ENCODE data around the gene UBXN10.
A peak's percentile ranks its signal among the peaks of the same experiment; 100 is the strongest.

Gene UBXN10

DNA sequence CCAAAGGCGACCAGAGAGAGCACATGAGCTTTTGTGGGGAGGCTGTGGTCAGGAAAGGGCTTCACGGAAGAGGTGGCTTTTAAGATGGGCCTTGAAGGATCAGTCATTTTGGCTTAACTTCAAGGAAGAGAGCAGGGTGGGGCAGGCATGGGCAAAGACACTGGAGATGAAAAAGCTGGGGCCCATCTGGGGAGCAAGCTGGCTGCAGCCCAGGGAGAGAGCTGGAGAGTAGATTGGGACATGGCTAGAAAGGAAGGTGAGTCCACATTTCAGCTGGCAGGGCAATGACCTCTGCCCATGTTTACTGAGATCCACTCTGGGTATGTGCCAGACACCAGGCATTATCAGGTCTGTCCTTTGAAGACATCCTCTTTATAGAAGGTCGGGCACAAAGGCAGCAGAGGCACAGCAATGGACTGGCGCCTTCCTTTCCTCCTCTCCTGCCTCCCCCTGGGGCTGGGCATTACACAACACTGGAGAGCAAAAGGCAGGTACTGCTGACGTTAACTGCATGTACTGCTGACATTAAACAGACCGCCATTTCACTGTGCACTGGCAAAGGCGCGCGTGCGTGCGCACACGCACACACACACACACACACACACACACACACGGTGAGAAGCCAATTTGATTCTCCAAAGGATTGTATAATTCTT lies 2.2 kb upstream of the UBXN10 start:
- DNase-seq = peak; percentile 68 to 74
- TF ChIP-seq POLR2A (IDR thresholded peaks at IDR 0.05; ENCODE audit: low read length) = no peak
- TF ChIP-seq GATA1 (IDR thresholded peaks at IDR 0.05; ENCODE audit: low read depth, low read length) = no peak

- TF ChIP-seq GATA1 (IDR thresholded peaks at IDR 0.05; ENCODE audit: low read depth, low read length) (no peak), POLR2A (IDR thresholded peaks at IDR 0.05; ENCODE audit: low read length) (no peak)
- DNase-seq = peak; percentile 23 to 28
These were observed 1.4 kb upstream of the UBXN10 start for GRCh38 chr1:20184481-20184900.

DNA sequence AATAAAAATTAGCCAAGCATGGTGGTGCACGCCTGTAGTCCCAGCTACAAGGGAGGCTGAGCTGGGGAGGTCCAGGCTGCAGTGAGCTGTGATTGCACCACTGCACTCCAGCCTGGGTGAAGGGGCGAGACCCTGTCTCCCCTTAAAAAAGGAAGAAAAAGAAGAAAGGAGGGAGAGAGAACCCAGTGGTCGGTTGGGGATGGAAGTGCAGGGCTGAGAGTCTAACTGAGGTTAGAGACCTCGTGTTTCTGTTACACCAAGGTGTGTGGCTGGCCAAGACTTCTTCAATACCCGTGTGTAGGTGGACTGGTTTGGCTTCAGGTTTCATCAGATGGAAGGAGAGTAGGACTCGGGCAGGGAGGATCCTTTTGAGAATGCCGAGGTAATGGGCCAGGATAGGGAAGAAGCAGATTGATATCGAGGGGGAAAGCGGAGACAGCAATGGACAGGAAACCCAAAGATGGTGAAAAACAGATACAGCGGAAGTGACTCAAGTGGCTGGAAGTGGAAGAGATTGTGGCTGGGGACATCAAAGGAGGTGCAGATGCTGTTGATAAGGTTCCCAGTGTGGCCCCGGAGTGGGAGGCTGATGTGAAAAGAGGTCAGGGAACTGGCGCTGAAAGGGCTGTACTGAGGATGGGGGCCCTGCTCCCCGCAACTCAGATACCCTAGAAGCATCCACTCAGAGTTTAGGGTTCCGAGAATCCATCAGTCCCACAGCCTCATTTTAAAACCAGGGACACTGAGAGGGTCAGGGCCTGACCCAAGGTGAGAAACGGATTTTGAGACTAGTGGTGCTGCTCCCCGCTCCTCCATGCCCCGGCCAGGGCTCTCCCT lies 681 bp upstream of the UBXN10 start:
- TF ChIP-seq GATA1 (IDR thresholded peaks at IDR 0.05; ENCODE audit: low read depth, low read length) = no peak
- TF ChIP-seq POLR2A (IDR thresholded peaks at IDR 0.05; ENCODE audit: low read length) = no peak
- DNase-seq = peak; percentile 51 to 65

DNA sequence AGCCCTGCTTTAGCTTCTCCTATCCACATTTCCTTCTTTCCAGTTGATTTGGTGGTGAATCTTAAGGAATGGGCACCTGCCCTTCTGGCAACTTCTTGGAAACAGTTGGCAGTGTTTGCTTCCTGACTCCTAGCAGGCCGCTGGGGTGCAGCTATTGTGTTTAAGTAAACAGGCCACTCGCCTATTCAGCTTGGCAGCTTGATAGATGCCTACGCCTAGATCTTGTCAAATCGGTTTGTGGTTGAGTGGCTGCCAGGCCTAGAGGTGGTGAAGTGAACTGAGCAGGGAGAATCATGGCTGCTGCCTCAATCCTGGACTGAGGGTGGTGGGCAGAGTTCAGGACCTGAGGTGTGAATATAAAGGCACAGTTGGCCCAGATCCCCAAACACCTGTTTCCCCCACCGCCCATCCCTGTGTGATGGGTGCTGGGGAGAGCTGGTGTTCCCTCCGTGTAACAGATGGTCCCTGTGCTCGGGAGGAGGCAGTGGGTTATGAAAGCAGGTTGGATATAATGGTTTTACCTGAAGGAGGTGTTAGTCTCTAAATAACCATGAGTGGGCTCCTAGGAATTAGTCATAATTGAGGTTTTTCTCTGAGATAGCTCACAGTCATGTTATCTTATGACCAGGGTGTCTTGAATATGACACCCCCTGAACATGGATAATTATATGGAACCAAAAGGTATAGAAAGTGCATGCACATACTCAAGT lies 1.4 kb downstream of the UBXN10 start:
- DNase-seq = peak; percentile 69 to 88
- TF ChIP-seq POLR2A (IDR thresholded peaks at IDR 0.05; ENCODE audit: low read length) (peak; percentile 51), GATA1 (IDR thresholded peaks at IDR 0.05; ENCODE audit: low read depth, low read length) (no peak)

GRCh38 chr1:20187813-20188454 lies 2.0 kb downstream of the UBXN10 start:
- no peak for TF ChIP-seq GATA1 (IDR thresholded peaks at IDR 0.05; ENCODE audit: low read depth, low read length)
- TF ChIP-seq POLR2A (IDR thresholded peaks at IDR 0.05; ENCODE audit: low read length) = no peak
- DNase-seq = peak; percentile 71 to 87

DNA sequence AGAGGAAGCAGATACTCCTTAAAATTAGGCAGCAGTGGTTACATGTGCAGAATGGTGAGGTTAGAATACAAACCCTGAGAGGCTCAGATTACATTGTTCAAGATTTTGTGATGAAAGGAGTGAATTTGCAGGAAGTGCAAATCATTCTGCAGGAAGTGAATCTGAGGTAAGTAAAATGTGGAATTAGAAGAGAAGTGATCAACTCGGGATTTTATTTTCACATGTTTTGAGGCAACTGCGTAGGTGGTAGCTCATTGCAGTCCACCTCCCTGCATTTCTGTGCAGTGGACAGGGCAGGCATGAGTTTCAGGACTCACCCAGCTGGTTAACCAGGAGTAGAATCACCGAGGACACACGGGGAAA lies 2.5 kb downstream of the UBXN10 start:
- TF ChIP-seq GATA1 (IDR thresholded peaks at IDR 0.05; ENCODE audit: low read depth, low read length) = no peak
- TF ChIP-seq POLR2A (IDR thresholded peaks at IDR 0.05; ENCODE audit: low read length) = no peak
- peak in 1 of 2 experiments; percentile 30 for DNase-seq

DNA sequence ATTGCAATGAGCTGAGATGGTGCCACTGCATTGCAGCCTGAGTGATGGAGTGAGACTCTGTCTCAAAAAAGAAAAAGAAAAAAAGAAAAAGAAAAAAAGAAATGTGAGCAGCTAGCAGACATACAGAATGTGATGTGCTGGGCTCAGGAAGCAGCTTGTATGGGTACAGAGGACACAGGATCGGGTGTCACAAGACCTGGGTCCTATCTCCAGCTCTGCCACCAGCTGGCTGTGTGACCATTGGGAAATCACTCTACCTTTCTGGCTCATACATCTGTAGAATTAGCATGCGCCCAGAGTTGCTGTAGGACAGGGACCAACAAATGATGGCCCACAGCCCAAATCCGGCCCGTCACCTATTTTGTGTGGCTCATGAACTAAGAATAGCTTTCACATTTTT lies 3.8 kb downstream of the UBXN10 start:
- peak in 1 of 2 experiments; percentile 12 for DNase-seq
- no peak for TF ChIP-seq POLR2A (IDR thresholded peaks at IDR 0.05; ENCODE audit: low read length)
- TF ChIP-seq GATA1 (IDR thresholded peaks at IDR 0.05; ENCODE audit: low read depth, low read length) = no peak

DNA sequence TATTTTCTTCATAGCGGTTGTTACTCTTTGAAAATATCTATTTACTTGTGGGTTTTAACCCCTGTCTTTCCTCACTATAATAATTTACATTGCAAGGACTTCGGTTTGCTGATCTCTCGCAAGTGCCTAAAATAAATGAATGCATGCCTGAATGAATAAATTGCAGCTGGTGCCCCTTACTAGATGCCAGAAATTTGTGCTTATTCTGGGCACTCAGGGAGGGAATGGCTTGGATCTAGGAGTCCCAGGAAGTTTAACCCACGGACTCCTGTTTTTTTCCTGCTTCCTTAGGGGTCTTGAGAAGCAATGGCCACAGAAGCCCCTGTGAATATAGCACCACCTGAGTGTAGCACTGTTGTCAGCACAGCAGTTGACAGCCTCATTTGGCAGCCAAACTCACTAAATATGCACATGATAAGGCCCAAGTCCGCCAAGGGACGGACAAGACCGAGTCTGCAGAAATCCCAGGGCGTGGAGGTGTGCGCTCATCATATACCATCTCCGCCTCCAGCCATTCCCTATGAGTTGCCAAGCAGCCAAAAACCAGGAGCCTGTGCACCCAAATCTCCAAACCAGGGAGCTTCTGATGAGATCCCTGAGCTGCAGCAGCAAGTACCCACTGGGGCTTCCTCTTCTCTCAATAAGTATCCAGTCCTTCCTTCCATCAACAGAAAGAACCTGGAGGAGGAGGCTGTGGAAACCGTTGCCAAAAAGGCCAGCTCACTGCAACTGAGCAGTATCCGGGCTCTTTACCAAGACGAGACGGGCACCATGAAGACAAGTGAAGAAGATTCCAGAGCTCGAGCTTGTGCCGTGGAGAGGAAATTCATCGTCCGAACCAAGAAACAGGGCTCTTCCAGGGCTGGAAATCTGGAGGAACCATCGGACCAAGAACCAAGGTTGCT lies 4.6 kb downstream of the UBXN10 start:
- DNase-seq = no peak
- TF ChIP-seq POLR2A (IDR thresholded peaks at IDR 0.05; ENCODE audit: low read length) (no peak), GATA1 (IDR thresholded peaks at IDR 0.05; ENCODE audit: low read depth, low read length) (no peak)

GRCh38 chr1:20191266-20191825 lies 5.5 kb downstream of the UBXN10 start:
- no peak for DNase-seq

DNA sequence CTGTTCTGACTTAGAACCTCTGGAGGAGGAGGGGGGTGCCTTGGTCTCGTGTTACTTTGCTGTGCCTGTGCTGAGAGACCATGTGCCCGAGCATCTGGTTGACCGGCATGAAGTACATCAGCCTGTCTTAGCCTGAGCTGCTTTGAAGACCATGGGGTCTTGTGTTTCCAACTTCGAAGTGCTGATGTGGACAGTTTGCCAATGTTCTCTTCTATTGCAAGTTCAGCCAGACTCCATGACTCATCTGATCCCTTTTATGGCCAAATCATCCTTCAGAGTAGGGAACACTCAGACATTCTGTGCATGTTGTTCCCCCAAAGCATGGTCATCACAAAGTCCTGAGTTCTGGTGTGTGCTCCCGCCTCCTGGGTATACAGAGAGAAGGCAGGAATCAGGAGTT lies 6.5 kb downstream of the UBXN10 start:
- DNase-seq = peak in 1 of 2 experiments; percentile 6
- TF ChIP-seq POLR2A (IDR thresholded peaks at IDR 0.05; ENCODE audit: low read length) = no peak
- no peak for TF ChIP-seq GATA1 (IDR thresholded peaks at IDR 0.05; ENCODE audit: low read depth, low read length)

More at GRCh38 chr1:20191266-20191825, 5.5 kb downstream of the UBXN10 start:
- TF ChIP-seq GATA1 (IDR thresholded peaks at IDR 0.05; ENCODE audit: low read depth, low read length) (no peak), POLR2A (IDR thresholded peaks at IDR 0.05; ENCODE audit: low read length) (no peak)

DNA sequence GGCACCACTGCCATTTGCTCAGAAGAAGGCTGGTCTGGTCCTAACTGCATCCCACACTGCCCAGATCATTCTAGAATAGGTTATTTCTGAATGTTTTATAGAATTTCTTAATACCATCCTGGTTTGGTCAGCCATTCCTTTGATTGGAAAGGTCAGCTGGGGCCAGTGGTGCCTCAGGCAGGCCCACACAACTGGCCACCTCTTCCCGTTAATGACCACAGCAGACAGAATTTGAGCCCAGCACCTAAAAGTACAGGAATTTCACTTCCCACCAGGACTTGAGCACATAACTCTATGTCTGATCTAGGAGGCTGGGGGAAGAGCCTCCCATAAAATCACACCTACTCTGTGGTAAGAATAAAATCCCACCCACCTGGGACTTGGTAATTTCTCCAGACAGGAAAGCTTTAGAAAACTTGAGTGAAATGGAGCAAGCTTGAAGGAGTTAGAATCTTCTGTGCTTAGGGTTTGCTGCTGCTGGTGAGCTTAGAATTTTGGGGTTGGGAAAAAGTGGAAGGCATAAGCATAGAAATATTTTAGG lies 7.0 kb downstream of the UBXN10 start:
- no peak for DNase-seq
- no peak for TF ChIP-seq GATA1 (IDR thresholded peaks at IDR 0.05; ENCODE audit: low read depth, low read length)
- TF ChIP-seq POLR2A (IDR thresholded peaks at IDR 0.05; ENCODE audit: low read length) = no peak

- no peak for DNase-seq
- TF ChIP-seq POLR2A (IDR thresholded peaks at IDR 0.05; ENCODE audit: low read length) = no peak
- TF ChIP-seq GATA1 (IDR thresholded peaks at IDR 0.05; ENCODE audit: low read depth, low read length) = no peak
These were observed 8.3 kb downstream of the UBXN10 start for GRCh38 chr1:20194224-20194623.

Data from erythroblast (primary cell).